Measurements from ENCODE around the gene ANKRD66. TPM values are rescaled to one million over a fixed set of nuclear protein-coding genes. Genes with fewer than 3 reads are reported as not detected.
"Not testable (repeated sequence)": the region's sequence is repeated elsewhere in the genome, so short reads cannot be mapped to it uniquely, and the experiment has no call there.

ANKRD66 gene
- total RNA-seq, 1 donor from 2014 or later = not detected

- no peak overlapping the region for H3K27ac Mint-ChIP-seq (ENCODE audit: unreplicated experiment)
- H3K4me3 Mint-ChIP-seq (ENCODE audit: unreplicated experiment) = no peak overlapping the region
- no peaks in the 10 kb centered on the region for H3K36me3 Mint-ChIP-seq (ENCODE audit: low read depth)
- no peaks in the 10 kb centered on the region for H3K4me1 Mint-ChIP-seq (ENCODE audit: low read depth)
- no peak for DNase-seq (ENCODE audit: low spot score)
- H3K27me3 Mint-ChIP-seq (ENCODE audit: low read depth) = no peaks in the 10 kb centered on the region
- no peaks in the 10 kb centered on the region for H3K9me3 Mint-ChIP-seq (ENCODE audit: low read depth)
- TF ChIP-seq CTCF (IDR thresholded peaks at IDR 0.05) = no peak
Observed at GRCh38 chr6:46758960-46759753, 12.4 kb downstream of the ANKRD66 start.

GRCh38 chr6:46760925-46761324 lies 14.2 kb downstream of the ANKRD66 start:
- no peak overlapping the region for H3K4me3 Mint-ChIP-seq (ENCODE audit: unreplicated experiment)
- no peak for TF ChIP-seq CTCF (IDR thresholded peaks at IDR 0.05)
- no peak for DNase-seq (ENCODE audit: low spot score)
- H3K9me3 Mint-ChIP-seq (ENCODE audit: low read depth) = no peaks in the 10 kb centered on the region
- no peaks in the 10 kb centered on the region for H3K36me3 Mint-ChIP-seq (ENCODE audit: low read depth)
- H3K27me3 Mint-ChIP-seq (ENCODE audit: low read depth) = no peaks in the 10 kb centered on the region
- no peak overlapping the region for H3K27ac Mint-ChIP-seq (ENCODE audit: unreplicated experiment)
- no peaks in the 10 kb centered on the region for H3K4me1 Mint-ChIP-seq (ENCODE audit: low read depth)

- TF ChIP-seq CTCF (IDR thresholded peaks at IDR 0.05) = no peak
- H3K27ac Mint-ChIP-seq (ENCODE audit: unreplicated experiment) = no peak overlapping the region
- no peak overlapping the region for H3K4me3 Mint-ChIP-seq (ENCODE audit: unreplicated experiment)
- DNase-seq (ENCODE audit: low spot score) = no peak
- no peaks in the 10 kb centered on the region for H3K4me1 Mint-ChIP-seq (ENCODE audit: low read depth)
- no peaks in the 10 kb centered on the region for H3K36me3 Mint-ChIP-seq (ENCODE audit: low read depth)
- H3K9me3 Mint-ChIP-seq (ENCODE audit: low read depth) = peaks cover 12% of the 10 kb centered on the region
- no peaks in the 10 kb centered on the region for H3K27me3 Mint-ChIP-seq (ENCODE audit: low read depth)
Observed at GRCh38 chr6:46763466-46763865, 16.7 kb downstream of the ANKRD66 start.

GRCh38 chr6:46764280-46764679 lies 17.5 kb downstream of the ANKRD66 start:
- H3K4me3 Mint-ChIP-seq (ENCODE audit: unreplicated experiment); H3K27me3 Mint-ChIP-seq (ENCODE audit: low read depth); H3K27ac Mint-ChIP-seq (ENCODE audit: unreplicated experiment); H3K4me1 Mint-ChIP-seq (ENCODE audit: low read depth); H3K36me3 Mint-ChIP-seq (ENCODE audit: low read depth); DNase-seq (ENCODE audit: low spot score): not testable (repeated sequence)
- H3K9me3 Mint-ChIP-seq (ENCODE audit: low read depth) = peaks cover 12% of the 10 kb centered on the region

- Mint-ChIP-seq H3K9me3 (ENCODE audit: low read depth) (peaks cover 12% of the 10 kb centered on the region), H3K27ac (ENCODE audit: unreplicated experiment) (no peak overlapping the region), H3K4me3 (ENCODE audit: unreplicated experiment) (no peak overlapping the region), H3K27me3 (ENCODE audit: low read depth) (peaks cover 5% of the 10 kb centered on the region), H3K4me1 (ENCODE audit: low read depth) (no peaks in the 10 kb centered on the region), H3K36me3 (ENCODE audit: low read depth) (no peaks in the 10 kb centered on the region)
- DNase-seq (ENCODE audit: low spot score) = no peak
- TF ChIP-seq CTCF (IDR thresholded peaks at IDR 0.05) = no peak
Observed at GRCh38 chr6:46764961-46765360, 18.2 kb downstream of the ANKRD66 start.

- TF ChIP-seq CTCF (IDR thresholded peaks at IDR 0.05) = no peak
- Mint-ChIP-seq H3K4me3 (ENCODE audit: unreplicated experiment) (no peak overlapping the region), H3K36me3 (ENCODE audit: low read depth) (no peaks in the 10 kb centered on the region), H3K4me1 (ENCODE audit: low read depth) (no peaks in the 10 kb centered on the region), H3K27me3 (ENCODE audit: low read depth) (peaks cover 5% of the 10 kb centered on the region), H3K27ac (ENCODE audit: unreplicated experiment) (no peak overlapping the region), H3K9me3 (ENCODE audit: low read depth) (peaks cover 9% of the 10 kb centered on the region)
- DNase-seq (ENCODE audit: low spot score) = no peak
Observed at GRCh38 chr6:46772016-46772415, 25.3 kb downstream of the ANKRD66 start.
